Fibroblast of mammary gland (primary cell): ENCODE data around the gene DDX4.
"Not testable (repeated sequence)": the region's sequence is repeated elsewhere in the genome, so short reads cannot be mapped to it uniquely, and the experiment has no call there.

Experiments
- DNase-seq: peaks from one replicate; pipeline ENCODE4 v3.0.0-alpha.2; 2010; ENCODE audit warnings: low read depth
- H3K4me3 ChIP-seq: 2 replicates; pipeline ENCODE4 v1.5.1; 2011; ENCODE audit warnings: low read depth, mild to moderate bottlenecking, low read length, moderate library complexity; ENCODE audit not compliant: control insufficient read depth
- TF ChIP-seq, protein P1 (sequence below): conservative IDR thresholded peaks from 2 replicates; pipeline ENCODE4 v1.5.1; 2011; ENCODE audit warnings: low read depth, low read length, inconsistent platforms; ENCODE audit not compliant: control insufficient read depth, insufficient read depth

The DDX4 gene

GRCh38 chr5:55750063-55750462 lies 12.2 kb downstream of the DDX4 start:
- TF ChIP-seq, protein P1, sequence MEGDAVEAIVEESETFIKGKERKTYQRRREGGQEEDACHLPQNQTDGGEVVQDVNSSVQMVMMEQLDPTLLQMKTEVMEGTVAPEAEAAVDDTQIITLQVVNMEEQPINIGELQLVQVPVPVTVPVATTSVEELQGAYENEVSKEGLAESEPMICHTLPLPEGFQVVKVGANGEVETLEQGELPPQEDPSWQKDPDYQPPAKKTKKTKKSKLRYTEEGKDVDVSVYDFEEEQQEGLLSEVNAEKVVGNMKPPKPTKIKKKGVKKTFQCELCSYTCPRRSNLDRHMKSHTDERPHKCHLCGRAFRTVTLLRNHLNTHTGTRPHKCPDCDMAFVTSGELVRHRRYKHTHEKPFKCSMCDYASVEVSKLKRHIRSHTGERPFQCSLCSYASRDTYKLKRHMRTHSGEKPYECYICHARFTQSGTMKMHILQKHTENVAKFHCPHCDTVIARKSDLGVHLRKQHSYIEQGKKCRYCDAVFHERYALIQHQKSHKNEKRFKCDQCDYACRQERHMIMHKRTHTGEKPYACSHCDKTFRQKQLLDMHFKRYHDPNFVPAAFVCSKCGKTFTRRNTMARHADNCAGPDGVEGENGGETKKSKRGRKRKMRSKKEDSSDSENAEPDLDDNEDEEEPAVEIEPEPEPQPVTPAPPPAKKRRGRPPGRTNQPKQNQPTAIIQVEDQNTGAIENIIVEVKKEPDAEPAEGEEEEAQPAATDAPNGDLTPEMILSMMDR = no peak
- no peak for DNase-seq

DNA sequence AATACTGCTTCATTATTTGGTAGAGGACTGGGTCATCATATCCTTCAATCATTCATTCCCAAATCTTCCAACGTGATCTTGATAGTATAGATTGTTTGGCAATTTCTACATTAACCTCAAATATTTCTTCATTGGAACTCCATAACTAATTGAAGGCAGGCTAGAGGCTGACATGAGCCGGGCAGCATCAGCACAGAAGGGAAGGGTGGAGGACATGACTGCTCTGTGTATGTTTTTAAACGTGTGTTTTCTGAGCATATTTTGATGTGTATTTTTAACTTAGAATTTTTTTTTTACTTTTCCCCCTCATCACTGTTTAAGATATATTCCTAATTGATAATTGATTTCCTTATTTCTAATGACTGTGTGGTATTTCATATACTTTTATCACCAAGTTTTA lies 12.6 kb downstream of the DDX4 start:
- DNase-seq = no peak
- H3K4me3 ChIP-seq = no peak overlapping the region
- TF ChIP-seq, protein P1 = no peak

More at GRCh38 chr5:55750063-55750462, 12.2 kb downstream of the DDX4 start:
- no peak overlapping the region for H3K4me3 ChIP-seq

DNA sequence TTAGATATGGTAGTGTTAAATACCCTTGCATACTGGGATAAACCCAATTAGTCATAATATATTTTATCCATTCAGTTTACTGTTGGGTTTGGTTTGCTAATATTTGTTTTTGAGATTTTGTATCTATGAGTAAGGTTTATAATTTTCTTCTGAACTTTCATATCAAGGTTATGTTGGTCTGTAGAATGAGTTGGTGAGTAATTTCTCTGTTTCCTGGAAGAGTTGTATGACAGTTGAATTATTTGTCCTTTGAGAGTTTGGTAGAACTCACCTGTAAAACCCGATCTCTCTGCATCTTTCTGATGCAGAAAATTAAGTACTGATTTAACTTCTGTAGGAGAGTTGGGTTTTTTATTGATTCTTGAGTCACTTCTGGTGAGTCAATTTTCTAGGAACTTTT lies 20.4 kb downstream of the DDX4 start:
- TF ChIP-seq, protein P1 = no peak
- no peak for DNase-seq
- no peak overlapping the region for H3K4me3 ChIP-seq

- H3K4me3 ChIP-seq = no peak overlapping the region
- TF ChIP-seq, protein P1 = no peak
- no peak for DNase-seq
Observed at GRCh38 chr5:55758714-55759113, 20.9 kb downstream of the DDX4 start.

DNA sequence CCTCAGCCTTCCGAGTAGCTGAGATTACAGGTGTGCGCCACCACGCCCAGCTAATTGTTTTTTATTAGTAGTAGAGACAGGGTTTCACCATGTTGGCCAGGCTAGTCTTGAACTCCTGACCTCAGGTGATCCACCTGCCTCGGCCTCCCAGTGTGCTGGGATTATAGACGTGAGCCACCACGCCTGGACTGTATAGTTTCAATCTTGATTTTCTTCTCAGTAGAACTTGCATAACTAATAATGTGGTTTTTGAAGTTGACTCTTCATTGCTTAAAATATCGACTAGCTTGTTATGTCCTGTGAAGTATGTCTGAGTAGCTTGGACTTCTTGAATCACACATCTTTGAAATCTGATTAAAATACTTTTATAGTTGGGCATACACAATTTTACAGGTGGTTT lies 23.9 kb downstream of the DDX4 start:
- H3K4me3 ChIP-seq, DNase-seq: not testable (repeated sequence)

DNA sequence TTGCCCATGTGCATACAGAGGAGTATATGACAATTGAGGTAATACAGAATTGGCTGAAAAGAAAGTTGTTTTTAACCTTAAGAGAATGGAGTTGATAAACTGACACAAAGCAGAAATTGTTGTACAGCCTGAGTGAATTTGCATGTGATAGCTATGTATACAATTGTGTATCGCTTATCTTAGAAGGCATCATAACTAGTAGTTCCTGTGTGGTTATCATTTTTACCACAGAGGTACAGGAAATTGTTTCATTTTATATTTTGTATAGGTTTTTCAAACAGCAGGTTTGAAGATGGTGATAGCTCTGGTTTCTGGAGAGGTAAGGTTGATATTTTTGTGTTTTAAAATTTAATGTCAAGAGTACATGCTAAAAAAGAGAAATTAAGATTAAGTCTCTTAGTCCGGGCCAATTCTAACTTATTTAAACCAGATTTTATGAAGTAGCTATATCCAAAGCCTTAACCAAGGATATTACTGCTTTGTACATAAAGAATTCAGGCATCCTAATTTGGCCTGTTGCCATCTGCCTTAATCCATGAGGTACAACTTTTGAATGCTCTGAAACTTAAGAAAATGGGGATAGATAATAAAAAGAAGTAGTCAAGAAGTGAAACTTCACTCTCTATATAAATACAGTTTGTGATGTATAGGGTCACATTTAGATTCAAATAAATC lies 26.0 kb downstream of the DDX4 start:
- TF ChIP-seq, protein P1 = no peak
- DNase-seq = no peak
- no peak overlapping the region for H3K4me3 ChIP-seq

DNA sequence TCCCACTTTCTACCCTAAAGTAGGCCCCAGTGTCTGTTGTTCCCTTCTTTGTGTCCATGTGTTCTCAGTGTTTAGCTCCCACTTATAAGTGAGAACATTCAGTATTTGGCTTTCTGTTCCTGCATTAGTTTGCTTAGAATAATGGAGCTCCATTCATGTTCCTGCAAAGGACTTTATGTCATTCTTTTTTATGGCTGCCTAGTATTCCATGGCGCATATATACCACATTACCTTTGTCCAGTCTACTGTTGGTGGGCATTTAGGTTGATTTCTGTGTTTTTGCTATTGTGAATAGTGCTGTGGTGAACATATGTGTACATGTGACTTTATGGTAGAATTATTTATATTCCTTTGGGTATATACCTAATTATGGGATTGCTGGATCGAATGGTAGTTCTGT lies 30.4 kb downstream of the DDX4 start:
- no peak overlapping the region for H3K4me3 ChIP-seq
- TF ChIP-seq, protein P1 = no peak
- no peak for DNase-seq
